ENCODE results near the gene CHRNA1.

GRCh38 chr2:174771631-174772471 is 7.6 kb upstream of the CHRNA1 start:
- TF ChIP-seq CTCF (IDR thresholded peaks at IDR 0.05 in 8 of 11, conservative IDR thresholded peaks at IDR 0.05 in 3 of 11) = peak; percentile 33 to 75 (median 63)
- no peak for TF ChIP-seq POLR2A (IDR thresholded peaks at IDR 0.05)

Data from spleen (tissue), 7 donors.